K562 (cell line): Measurements from ENCODE around the gene ACER3. TPM values are rescaled to one million over a fixed set of nuclear protein-coding genes. Genes with fewer than 3 reads are reported as not detected.

Experiments
- ATAC-seq: fragments of 200-7000 bp; cut with Tn5 transposase; 3 replicates; pipeline ENCODE4 v1.9.1; 2020; ENCODE audit warnings: moderate library complexity
- BruUV-seq: library from RNA; stranded (reverse); fragments of 400-500 nt; replicated peaks from 2 replicates; lab custom pipeline; 2021; lab: Mats Ljungman, UMichigan
- CTCF ChIA-PET: fragments of 300-600 bp; formaldehyde crosslinking; extraction: SDS; loops from one replicate; lab custom pipeline; 2021; ENCODE audit warnings: low intra/inter-chr PET ratio; lab: Yijun Ruan, JAX
- POLR2A ChIA-PET: fragments of 300-600, 350-650 bp; sonication (Branson Sonifier 250); formaldehyde crosslinking; extraction: SDS; loops from one replicate; lab custom pipeline; 2021; ENCODE audit warnings: antibody characterized with exemption, inconsistent platforms; lab: Yijun Ruan, JAX
- DNase-seq, 4 experiments: peaks; one replicate each; pipeline versions ENCODE4 v3.0.0 to v3.0.0-alpha.2; 2011 to 2018; ENCODE audit warnings: low spot score in 3 of 4, mixed read lengths in 3 of 4; ENCODE audit errors: extremely low read depth in 1 of 4
- FAIRE-seq: peaks from 2 replicates; lab custom pipeline; 2011; peaks lifted over from hg19 to GRCh38; lab: Jason Lieb, UNC
- H2AFZ ChIP-seq: 2 replicates; pipeline ENCODE4 v1.6.0; 2011; ENCODE audit warnings: low read depth, low read length, control low read depth, inconsistent platforms
- H3K27ac ChIP-seq: fragments of 200-600 bp; 3 replicates; pipeline ENCODE4 v1.8.0; 2011; ENCODE audit warnings: low read depth, mild to moderate bottlenecking, control low read depth, inconsistent platforms, low read length, moderate library complexity, mixed read lengths; ENCODE audit errors: extremely low read depth
- H3K27me3 ChIP-seq, 2 experiments: fragments of 300-600 bp in 1 of 2; 2 replicates in 1 of 2; 3 replicates in 1 of 2; pipeline versions ENCODE4 v1.6.0 to v1.8.0; 2011; ENCODE audit warnings: inconsistent platforms in 2 of 2, low read length in 2 of 2, mild to moderate bottlenecking in 1 of 2, mixed read lengths in 1 of 2, moderate library complexity in 1 of 2; ENCODE audit not compliant: control insufficient read depth in 2 of 2, insufficient read depth in 2 of 2
- H3K36me3 ChIP-seq: fragments of 300-600 bp; 3 replicates; pipeline ENCODE4 v1.8.0; 2011; ENCODE audit warnings: mild to moderate bottlenecking, low read length, inconsistent platforms; ENCODE audit not compliant: control insufficient read depth, insufficient read depth
- H3K4me1 ChIP-seq, 2 experiments: fragments of 200-600 bp in 1 of 2; replicated peaks in 1 of 2; 2 replicates in 1 of 2; 3 replicates in 1 of 2; pipeline versions ENCODE4 v1.5.1 to v1.8.0; 2011; ENCODE audit warnings: inconsistent platforms in 2 of 2, low read length in 2 of 2, mild to moderate bottlenecking in 1 of 2, mixed read lengths in 1 of 2, moderate library complexity in 1 of 2; ENCODE audit not compliant: control insufficient read depth in 2 of 2, insufficient read depth in 2 of 2
- H3K4me2 ChIP-seq: 2 replicates; pipeline ENCODE4 v1.6.1; 2011; ENCODE audit warnings: low read length, control low read depth, inconsistent platforms, mixed read lengths; ENCODE audit not compliant: insufficient read depth
- H3K4me3 ChIP-seq: fragments of 200-600 bp; sonication (generic), shearing (Covaris generic); 2 replicates; pipeline ENCODE4 v1.5.1; 2016; ENCODE audit warnings: control low read depth, inconsistent platforms
- H3K79me2 ChIP-seq: fragments of 200-600 bp; 3 replicates; pipeline ENCODE4 v1.8.0; 2011; ENCODE audit warnings: low read length, inconsistent platforms; ENCODE audit not compliant: control insufficient read depth, insufficient read depth
- H3K9ac ChIP-seq, 2 experiments: 2 replicates each; pipeline versions ENCODE4 v1.6.0 to v1.6.1; 2011; ENCODE audit warnings: low read depth in 2 of 2, low read length in 2 of 2, control low read depth in 1 of 2, inconsistent platforms in 1 of 2, mild to moderate bottlenecking in 1 of 2, mixed read lengths in 1 of 2; ENCODE audit not compliant: insufficient read depth in 1 of 2
- H3K9me1 ChIP-seq: one replicate; pipeline ENCODE4 v1.6.0; 2011; ENCODE audit warnings: inconsistent platforms, mild to moderate bottlenecking, low read length, moderate library complexity; ENCODE audit not compliant: control insufficient read depth, insufficient read depth
- H3K9me3 ChIP-seq: replicated peaks from 2 replicates; pipeline ENCODE4 v1.5.1; 2011; ENCODE audit warnings: low read depth, low read length, inconsistent platforms; ENCODE audit not compliant: control insufficient read depth, insufficient read depth
- H4K20me1 ChIP-seq: replicated peaks from 2 replicates; pipeline ENCODE4 v1.6.1; 2011; ENCODE audit warnings: low read length, inconsistent platforms, mixed read lengths; ENCODE audit not compliant: control insufficient read depth, insufficient read depth
- ATF7 ChIP-seq: fragments of 450-650 bp; IDR thresholded peaks from 2 replicates; pipeline ENCODE4 v1.7.1; 2014; ENCODE audit warnings: mild to moderate bottlenecking, moderate library complexity
- BCOR ChIP-seq: fragments of 450-650 bp; IDR thresholded peaks from 2 replicates; pipeline ENCODE4 v1.6.1; 2016
- CBFB ChIP-seq: sonication (generic); formaldehyde crosslinking; IDR thresholded peaks from 2 replicates; pipeline ENCODE4 v1.4.0; 2020; ENCODE audit warnings: mild to moderate bottlenecking, missing genetic modification reagents
- NR2C1 ChIP-seq, 2 experiments: fragments of 450-650 bp; IDR thresholded peaks; 2 replicates each; pipeline ENCODE4 v1.6.1; 2017; ENCODE audit warnings: mild to moderate bottlenecking in 2 of 2, antibody characterized with exemption in 1 of 2, inconsistent platforms in 1 of 2, missing compliant biosample characterization in 1 of 2, missing genetic modification characterization in 1 of 2
- POLR3A ChIP-seq: IDR thresholded peaks from 2 replicates; pipeline ENCODE4 v1.6.1; 2011; ENCODE audit warnings: borderline replicate concordance, mild to moderate bottlenecking, moderate library complexity; ENCODE audit not compliant: insufficient read length, insufficient read depth; ENCODE audit errors: extremely low read depth
- RFX1 ChIP-seq: fragments of 450-650 bp; IDR thresholded peaks from 2 replicates; pipeline ENCODE4 v1.6.1; 2016; ENCODE audit warnings: mild to moderate bottlenecking, moderate library complexity
- SRF ChIP-seq, 2 experiments: fragments of 250-450, 450-650 bp in 1 of 2; sonication (Bioruptor Pico) in 1 of 2; sonication (generic) in 1 of 2; formaldehyde crosslinking; IDR thresholded peaks; 2 replicates each; pipeline versions ENCODE4 v1.5.0 to v1.5.1; 2020 to 2022; ENCODE audit warnings: mild to moderate bottlenecking in 1 of 2, missing genetic modification reagents in 1 of 2
- WGBS: fragments of 100-300 bp; shearing (Covaris generic); methylation state at CpG from one replicate; pipeline ENCODE4 v1.1.6; 2016; ENCODE audit warnings: low coverage, mixed read lengths; ENCODE audit not compliant: insufficient coverage; ENCODE audit errors: missing lambda C conversion rate; 5-methylcytosine and 5-hydroxymethylcytosine counted together
- in situ Hi-C: fragments of 300-500 bp; cut with MboI; formaldehyde crosslinking; loops from 4 replicates; pipeline ENCODE4 v1.15.0; 2018; ENCODE audit warnings: inconsistent platforms, mixed read lengths
- intact Hi-C: fragments of 100-400 bp; cut with micrococcal nuclease; formaldehyde crosslinking; loops from 2 replicates; pipeline ENCODE4 v1.14.2; 2022
- polyA plus RNA-seq, 8 experiments: library from polyadenylated mRNA; depleted of rRNA in 4 of 8; stranded (reverse) in 5 of 8; unstranded in 3 of 8; fragments of >200 nt; fragmentation: Nextera tagmentation in 2 of 8; fragmentation: Illumina TruSeq in 1 of 8; extraction: Ambion mirVana in 2 of 8; extraction: Trizol in 1 of 8; gene quantifications; 2 replicates each; pipeline versions ENCODE4 v1.2.1 to v1.2.3, GENCODE V29; 2011 to 2014; ENCODE audit warnings: inconsistent platforms in 1 of 8, missing spikeins in 1 of 8
- total RNA-seq, 7 experiments: library from RNA; depleted of rRNA in 6 of 7; stranded (reverse); fragments of >200 nt in 6 of 7; fragmentation: Illumina TruSeq in 2 of 7; extraction: Trizol in 2 of 7; gene quantifications; 2 replicates each; pipeline versions ENCODE4 v1.2.1 to v1.2.3, GENCODE V29; 2011 to 2021; ENCODE audit warnings: low replicate concordance in 1 of 7
- TF ChIP-seq, protein P1 (sequence below), 2 experiments: fragments of 450-650 bp in 1 of 2; sonication (generic) in 1 of 2; formaldehyde crosslinking in 1 of 2; IDR thresholded peaks in 1 of 2; conservative IDR thresholded peaks in 1 of 2; 2 replicates each; pipeline versions ENCODE4 v1.6.1 to v1.8.1; 2016 to 2023; ENCODE audit warnings: mild to moderate bottlenecking in 2 of 2, moderate library complexity in 2 of 2, inconsistent platforms in 1 of 2, missing genetic modification reagents in 1 of 2

The ACER3 gene
- total and polyA plus RNA-seq, 9 of the 15 experiments (the other 6 are each of a cell fraction or from before 2014, with no cell fraction given): 2.0 to 23.8 (median 9.5) TPM

DNA sequence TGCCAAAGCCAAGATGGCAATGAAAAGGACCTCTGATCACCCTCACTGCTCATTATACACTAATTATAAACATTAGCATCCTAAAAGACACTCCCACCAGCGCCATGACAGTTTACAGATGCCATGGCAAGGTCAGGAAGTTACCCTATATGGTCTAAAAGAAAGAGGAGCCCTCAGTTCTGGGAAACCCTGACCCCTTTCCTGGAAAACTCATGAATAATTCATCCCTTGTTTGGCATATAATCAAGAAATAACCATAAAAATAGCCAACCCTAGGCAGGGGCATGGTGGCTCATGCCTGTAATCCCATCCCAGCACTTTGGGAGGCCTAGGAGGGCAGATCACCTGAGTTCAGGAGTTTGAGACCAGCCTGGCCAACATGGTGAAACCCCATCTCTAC lies 193.4 kb downstream of the ACER3 start:
- WGBS: 0% methylated on average over 1 of the region's 1 CpG
- Histone ChIP-seq H3K27me3 (peaks cover 0 to 12% of the 10 kb centered on the region in 2 experiments; a peak in 2 of 5 replicates), H3K4me1 (peaks cover 8 to 15% of the 10 kb centered on the region in 2 experiments; a peak in 4 of 5 replicates), H3K9me1 (no peaks in the 10 kb centered on the region), H3K79me2 (no peaks in the 10 kb centered on the region), H4K20me1 (no peaks in the 10 kb centered on the region), H3K9me3 (no peaks in the 10 kb centered on the region), H3K4me2 (peak overlapping the region; percentile 9; the same call in 1 of the 2 replicates), H3K9ac (no peak overlapping the region), H3K4me3 (no peak overlapping the region), H3K36me3 (no peaks in the 10 kb centered on the region), H2AFZ (no peak overlapping the region), H3K27ac (no peak overlapping the region)
- DNase-seq (no peak), FAIRE-seq (no peak), ATAC-seq (no peak)
- no TSS peak for BruUV-seq
- POLR2A ChIA-PET: interaction anchor here (0.6 to 1.2 kb wide), 3 partner anchors 10 to 199 kb away, joined by 3 to 5 read pairs (median 3); no protein-coding TSS in a partner anchor
- intact Hi-C loops (no loop called here), in situ Hi-C loops (no loop called here)
- TF ChIP-seq SRF (CRISPR knock-in tag; IDR thresholded peaks at IDR 0.05) (peak in 1 of 2 experiments; percentile 97; a peak in 2 of 4 replicates), RFX1 (no peak), BCOR (no peak)
- CTCF ChIA-PET: interaction anchor here (0.9 kb wide), 1 partner anchor 37 kb away, joined by 5 read pairs; no protein-coding TSS in a partner anchor

DNA sequence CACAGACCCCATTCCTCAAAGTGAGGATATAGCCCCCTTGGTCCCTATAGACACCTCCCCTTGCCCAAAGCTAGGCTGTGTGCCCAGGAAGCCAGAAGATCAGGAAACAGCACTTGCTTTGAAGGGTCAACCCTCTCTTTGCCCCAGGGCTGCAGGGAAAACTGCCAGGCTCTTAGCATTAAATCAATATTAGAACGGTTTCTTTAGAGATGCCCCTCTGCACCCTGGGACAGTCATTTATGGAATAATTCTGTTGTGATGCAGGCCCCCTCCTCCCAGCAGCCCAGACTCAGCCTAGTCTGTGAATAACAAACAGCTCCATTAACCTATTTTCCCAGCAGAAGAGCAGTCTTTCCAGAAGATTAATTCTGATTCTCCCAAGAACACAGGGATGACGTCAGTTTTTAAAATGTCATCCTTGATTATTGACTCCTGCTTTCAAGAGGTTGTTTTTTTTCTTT lies 194.4 kb downstream of the ACER3 start:
- H4K20me1 ChIP-seq: no peaks in the 10 kb centered on the region
- no peak overlapping the region for H3K27ac ChIP-seq
- in situ Hi-C loops (no loop called here), intact Hi-C loops (no loop called here)
- H3K9me3 ChIP-seq: no peaks in the 10 kb centered on the region
- H3K27me3 ChIP-seq: peaks cover 2 to 12% of the 10 kb centered on the region in 2 experiments; a peak in 2 of 5 replicates
- ChIA-PET POLR2A (interaction anchor here (0.6 to 1.3 kb wide), 3 partner anchors 67 to 315 kb away, joined by 3 read pairs; no protein-coding TSS in a partner anchor), CTCF (interaction anchor here (0.6 to 0.9 kb wide), 2 partner anchors 36 to 58 kb away, joined by 3 to 5 read pairs; no protein-coding TSS in a partner anchor)
- no peak overlapping the region for H3K9ac ChIP-seq
- FAIRE-seq (no peak), ATAC-seq (no peak), DNase-seq (no peak)
- H3K9me1 ChIP-seq: no peaks in the 10 kb centered on the region
- no peaks in the 10 kb centered on the region for H3K36me3 ChIP-seq
- H3K4me1 ChIP-seq: peaks cover 8 to 15% of the 10 kb centered on the region in 2 experiments; a peak in 4 of 5 replicates
- H3K79me2 ChIP-seq: no peaks in the 10 kb centered on the region
- no peak overlapping the region for H2AFZ ChIP-seq
- TF ChIP-seq POLR3A (no peak), ATF7 (peak; percentile 62; the same call in 1 of the 2 replicates), NR2C1 (IDR thresholded peaks at IDR 0.05) (no peak), NR2C1 (tag; IDR thresholded peaks at IDR 0.05) (no peak), CBFB (CRISPR knock-in tag) (no peak)
- TF ChIP-seq, protein P1, sequence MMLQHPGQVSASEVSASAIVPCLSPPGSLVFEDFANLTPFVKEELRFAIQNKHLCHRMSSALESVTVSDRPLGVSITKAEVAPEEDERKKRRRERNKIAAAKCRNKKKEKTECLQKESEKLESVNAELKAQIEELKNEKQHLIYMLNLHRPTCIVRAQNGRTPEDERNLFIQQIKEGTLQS (IDR thresholded peaks at IDR 0.05): peak; percentile 73
- TF ChIP-seq, protein P1 (CRISPR knock-in tag; conservative IDR thresholded peaks at IDR 0.05): no peak
- no peak overlapping the region for H3K4me2 ChIP-seq
- 15% methylated on average over 2 of the region's 2 CpGs for WGBS
- no peak overlapping the region for H3K4me3 ChIP-seq
- no TSS peak for BruUV-seq
